Fibroblast of lung (primary cell): Measurements from ENCODE around the gene ADGRV1.

Source experiments
- CTCF ChIP-seq, 2 donors: IDR thresholded peaks in 1 of 2; conservative IDR thresholded peaks in 1 of 2; 1 replicate in 1 of 2; 2 replicates in 1 of 2; pipeline ENCODE4 v1.5.1; 2011 to 2012; ENCODE audit warnings: low read length in 2 of 2, control low read depth in 1 of 2, inconsistent platforms in 1 of 2, low read depth in 1 of 2, mild to moderate bottlenecking in 1 of 2
- EZH2 ChIP-seq: IDR thresholded peaks from 2 replicates; pipeline ENCODE4 v1.5.1; 2012; ENCODE audit warnings: low read length, control low read depth, mild to moderate bottlenecking; ENCODE audit errors: missing control alignments

- no peak for TF ChIP-seq CTCF (conservative IDR thresholded peaks at IDR 0.05 in 1 of 2, IDR thresholded peaks at IDR 0.05 in 1 of 2; ENCODE audit: low read depth in 1 of 2, low read length in 2 of 2)
- no peak for TF ChIP-seq EZH2
Measured at GRCh38 chr5:91126888-91127287, 568.3 kb downstream of the ADGRV1 start.
